Measurements from ENCODE around the gene KCNH2.
"Not testable (repeated sequence)": the region's sequence is repeated elsewhere in the genome, so short reads cannot be mapped to it uniquely, and the experiment has no call there.

Gene KCNH2

DNA sequence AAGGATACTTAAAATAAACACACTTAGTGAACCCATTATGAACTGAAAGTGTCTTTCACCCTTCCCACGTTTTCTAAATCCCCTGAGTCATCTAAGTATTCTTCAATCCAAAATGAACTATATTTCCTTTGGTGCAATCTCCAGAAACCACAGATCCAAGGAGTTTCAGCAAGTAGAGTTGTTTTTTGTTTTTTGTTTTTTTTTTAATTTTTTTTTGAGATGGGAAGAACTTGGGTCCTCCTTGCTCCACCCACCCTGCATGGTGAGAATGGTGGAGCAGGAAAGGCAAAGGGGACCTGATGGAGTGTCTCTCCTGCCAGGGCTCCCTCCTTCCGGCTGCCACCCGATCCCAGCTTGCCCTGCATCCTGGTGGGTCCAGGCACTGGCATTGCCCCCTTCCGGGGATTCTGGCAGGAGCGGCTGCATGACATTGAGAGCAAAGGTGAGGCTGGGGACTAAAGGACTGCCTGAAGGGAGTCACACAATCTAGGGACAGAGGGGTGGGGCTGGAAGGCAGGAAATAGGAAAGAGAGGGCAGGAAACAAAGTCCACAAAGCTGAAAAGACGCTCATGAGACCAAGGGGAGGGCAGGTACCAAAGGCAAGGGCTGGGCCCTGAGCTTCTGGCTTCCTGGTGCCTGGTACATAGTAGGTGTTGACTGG, 34.0 kb upstream of the KCNH2 start:
- DNase-seq: no peak

DNA sequence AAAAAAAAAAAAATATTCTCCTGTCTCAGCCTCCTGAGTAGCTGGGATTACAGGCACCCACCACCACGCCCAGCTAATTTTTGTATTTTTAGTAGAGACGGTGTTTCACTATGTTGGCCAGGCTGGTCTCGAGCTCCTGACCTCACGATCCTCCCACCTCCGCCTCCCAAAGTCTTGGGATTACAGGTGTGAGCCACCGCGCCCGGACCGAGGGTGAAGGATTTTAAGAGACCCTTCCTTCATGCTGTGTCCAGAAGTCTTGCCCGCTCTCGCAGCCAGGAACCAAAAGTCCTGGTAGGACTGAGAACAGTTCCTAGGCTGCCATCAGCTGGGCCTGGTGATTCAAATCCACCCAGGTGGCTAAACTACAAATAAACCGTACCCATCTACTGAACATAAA, 33.5 kb upstream of the KCNH2 start:
- not testable (repeated sequence) for DNase-seq

DNA sequence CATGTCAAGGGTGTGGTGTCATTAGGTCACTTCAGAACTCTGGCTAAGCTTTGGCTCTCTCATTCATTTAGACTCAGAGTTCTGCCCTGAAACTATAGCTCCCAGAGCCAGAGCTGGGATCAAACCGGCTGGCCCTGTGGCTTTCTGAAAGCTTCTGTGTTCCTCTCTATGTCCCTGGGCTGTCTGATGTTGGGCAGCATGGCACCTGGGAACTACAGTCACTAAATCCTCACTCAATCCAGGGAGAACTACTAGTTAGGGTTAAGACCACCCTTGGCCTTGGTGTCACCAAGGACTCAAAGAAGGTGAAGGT, 32.9 kb upstream of the KCNH2 start:
- DNase-seq: no peak

DNA sequence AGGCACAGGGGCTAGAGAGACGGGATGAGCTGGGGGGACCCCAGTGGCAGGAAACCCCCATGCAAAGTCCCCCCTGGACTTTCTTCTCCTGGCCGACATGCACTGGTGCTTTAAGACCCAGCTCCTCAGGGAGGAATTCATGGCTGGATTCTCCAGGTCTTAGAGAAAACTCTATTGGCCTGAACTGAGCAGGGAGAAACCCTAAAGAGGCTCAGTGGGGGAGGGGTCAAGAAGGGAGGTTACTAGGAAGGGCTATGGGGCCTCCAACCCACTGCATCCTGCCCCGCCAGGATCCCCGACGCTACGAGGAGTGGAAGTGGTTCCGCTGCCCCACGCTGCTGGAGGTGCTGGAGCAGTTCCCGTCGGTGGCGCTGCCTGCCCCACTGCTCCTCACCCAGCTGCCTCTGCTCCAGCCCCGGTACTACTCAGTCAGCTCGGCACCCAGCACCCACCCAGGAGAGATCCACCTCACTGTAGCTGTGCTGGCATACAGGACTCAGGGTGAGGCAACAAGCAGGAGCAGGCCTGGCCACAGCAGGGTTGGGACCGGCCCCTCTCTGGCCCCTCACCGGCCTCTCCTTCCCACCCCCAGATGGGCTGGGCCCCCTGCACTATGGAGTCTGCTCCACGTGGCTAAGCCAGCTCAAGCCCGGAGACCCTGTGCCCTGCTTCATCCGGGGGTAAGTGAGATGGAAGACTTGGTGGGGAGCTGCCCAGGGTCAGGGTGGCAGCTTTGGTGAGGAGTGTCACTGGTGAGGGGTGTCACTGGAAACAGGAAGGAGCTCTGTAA, 32.4 kb upstream of the KCNH2 start:
- DNase-seq: peak; percentile 49

- no peak for DNase-seq
These were observed 31.9 kb upstream of the KCNH2 start for GRCh38 chr7:151010037-151010306.

DNA sequence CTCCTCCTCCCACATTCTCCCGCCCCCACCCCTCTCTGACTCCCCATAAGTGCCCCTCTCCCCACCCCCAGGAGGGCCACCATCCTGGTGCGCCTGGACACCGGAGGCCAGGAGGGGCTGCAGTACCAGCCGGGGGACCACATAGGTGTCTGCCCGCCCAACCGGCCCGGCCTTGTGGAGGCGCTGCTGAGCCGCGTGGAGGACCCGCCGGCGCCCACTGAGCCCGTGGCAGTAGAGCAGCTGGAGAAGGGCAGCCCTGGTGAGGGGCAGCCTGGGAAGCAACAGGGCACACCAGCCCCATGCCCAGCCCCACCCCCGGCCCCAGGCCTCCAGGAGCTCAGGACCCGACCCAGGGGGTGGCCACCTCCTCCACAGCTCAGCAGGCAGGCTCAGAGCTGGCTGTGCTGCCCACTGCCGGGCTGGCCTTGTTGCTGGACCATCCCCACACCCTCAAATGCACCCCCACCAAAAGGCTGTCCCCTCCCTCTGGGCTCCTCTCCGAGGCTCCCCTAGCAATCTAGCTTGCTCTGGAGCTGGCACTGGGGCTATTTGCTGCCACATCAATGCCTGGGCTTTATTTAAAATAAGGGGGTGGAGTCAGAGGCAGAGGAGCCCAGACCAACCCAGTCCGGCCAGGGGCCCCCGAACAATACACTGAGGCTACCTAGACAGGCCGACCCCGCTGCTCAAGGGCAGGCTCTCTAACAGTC, 31.4 kb upstream of the KCNH2 start:
- no peak for DNase-seq

GRCh38 chr7:151008511-151009323, 30.6 kb upstream of the KCNH2 start:
- peak; percentile 74 for DNase-seq

DNA sequence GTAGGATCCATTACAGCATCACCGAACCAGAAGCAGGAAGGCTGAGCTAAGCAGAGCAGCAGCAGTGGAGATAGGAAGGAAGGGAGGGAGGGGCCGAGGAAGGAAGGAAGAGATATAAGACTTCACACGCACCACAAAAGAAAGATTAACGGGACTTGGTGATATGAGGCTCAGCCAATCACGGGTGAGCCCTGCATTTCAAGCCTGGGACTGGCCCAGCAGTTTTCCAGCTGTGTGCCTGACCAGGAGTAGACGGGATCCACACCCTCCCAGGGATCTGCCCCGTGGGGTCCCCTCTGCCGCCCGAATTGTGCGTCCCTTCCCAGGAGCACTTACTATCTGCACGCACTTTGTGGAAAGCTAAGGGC, 30.0 kb upstream of the KCNH2 start:
- DNase-seq: no peak

DNA sequence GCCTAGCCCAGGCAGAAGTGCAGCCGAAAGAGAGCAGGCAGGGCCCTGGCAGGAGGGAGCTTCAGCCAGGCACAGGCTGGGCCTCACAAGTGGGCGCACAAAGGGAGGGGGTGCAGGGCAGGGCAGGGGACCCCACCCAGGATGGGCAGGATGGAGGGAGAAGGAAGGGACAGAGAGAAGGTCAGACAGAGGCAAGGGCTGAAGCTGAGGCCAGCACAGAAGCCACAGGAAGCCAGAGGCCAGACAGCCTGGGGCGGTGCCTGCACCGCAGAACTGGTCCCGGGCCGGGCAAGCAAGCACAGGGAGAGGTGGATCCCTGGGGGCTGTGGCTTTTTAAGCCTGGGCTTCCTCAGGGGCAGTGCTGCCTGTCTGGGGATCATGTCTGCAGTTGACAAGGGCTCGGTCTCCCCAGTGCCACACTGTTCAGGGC, 29.4 kb upstream of the KCNH2 start:
- no peak for DNase-seq

- DNase-seq: no peak
These were observed 28.6 kb upstream of the KCNH2 start for GRCh38 chr7:151006590-151007300.

DNA sequence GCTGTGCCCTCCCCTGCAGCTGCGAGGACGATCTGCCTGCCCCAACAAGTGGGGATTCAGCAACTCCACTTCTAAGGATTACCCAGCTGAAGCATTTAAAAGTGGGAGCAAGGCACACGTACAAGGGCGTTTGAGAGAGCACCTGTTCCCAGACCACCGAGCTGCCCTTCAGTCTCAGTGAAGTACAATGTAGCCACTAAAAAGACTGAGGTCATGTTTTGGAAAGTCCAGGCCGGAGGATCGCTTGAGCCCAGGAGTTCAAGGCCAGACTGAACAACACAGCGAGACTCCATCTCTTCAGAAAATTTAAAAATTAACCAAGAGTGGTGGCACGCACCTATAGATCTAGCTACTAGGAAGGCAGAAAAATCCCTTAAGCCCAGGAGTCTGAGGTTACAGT, 27.4 kb upstream of the KCNH2 start:
- DNase-seq: no peak

GRCh38 chr7:151003572-151003971, 25.5 kb upstream of the KCNH2 start:
- no peak for DNase-seq

DNA sequence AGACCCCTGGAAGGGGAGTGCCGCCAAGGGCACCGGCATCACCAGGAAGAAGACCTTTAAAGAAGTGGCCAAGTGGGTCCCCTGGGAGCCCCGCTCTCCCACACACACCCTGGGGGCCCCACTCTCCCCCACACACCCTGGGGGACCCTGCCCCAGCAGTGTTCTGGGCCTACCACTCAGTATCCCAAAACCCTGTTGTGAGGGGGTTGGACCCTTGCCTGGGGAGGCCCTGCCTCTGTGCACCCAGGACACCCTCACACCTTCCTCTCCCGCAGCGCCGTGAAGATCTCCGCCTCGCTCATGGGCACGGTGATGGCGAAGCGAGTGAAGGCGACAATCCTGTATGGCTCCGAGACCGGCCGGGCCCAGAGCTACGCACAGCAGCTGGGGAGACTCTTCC, 23.4 kb upstream of the KCNH2 start:
- DNase-seq: no peak

DNA sequence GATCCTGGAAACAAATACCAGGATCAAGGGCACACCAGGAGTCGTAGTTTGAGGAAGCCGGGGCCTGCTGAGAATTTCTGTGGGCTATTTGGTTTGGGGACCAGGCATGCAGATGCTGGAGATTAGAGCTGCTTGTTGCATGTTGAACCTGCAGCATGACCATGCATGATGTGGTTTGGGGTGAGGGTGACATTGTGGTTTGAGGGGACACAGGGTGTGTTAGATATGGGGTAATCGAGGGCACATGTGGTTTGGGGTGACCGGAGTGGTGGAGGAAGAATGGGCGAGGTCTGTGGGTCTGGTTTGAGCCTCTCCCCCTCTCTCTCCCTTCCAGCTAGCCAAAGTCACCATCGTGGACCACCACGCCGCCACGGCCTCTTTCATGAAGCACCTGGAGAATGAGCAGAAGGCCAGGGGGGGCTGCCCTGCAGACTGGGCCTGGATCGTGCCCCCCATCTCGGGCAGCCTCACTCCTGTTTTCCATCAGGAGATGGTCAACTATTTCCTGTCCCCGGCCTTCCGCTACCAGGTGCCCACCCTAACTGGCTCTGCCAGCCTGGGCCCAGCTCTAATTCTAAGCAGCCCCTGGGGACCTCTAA, 22.9 kb upstream of the KCNH2 start:
- no peak for DNase-seq

DNA sequence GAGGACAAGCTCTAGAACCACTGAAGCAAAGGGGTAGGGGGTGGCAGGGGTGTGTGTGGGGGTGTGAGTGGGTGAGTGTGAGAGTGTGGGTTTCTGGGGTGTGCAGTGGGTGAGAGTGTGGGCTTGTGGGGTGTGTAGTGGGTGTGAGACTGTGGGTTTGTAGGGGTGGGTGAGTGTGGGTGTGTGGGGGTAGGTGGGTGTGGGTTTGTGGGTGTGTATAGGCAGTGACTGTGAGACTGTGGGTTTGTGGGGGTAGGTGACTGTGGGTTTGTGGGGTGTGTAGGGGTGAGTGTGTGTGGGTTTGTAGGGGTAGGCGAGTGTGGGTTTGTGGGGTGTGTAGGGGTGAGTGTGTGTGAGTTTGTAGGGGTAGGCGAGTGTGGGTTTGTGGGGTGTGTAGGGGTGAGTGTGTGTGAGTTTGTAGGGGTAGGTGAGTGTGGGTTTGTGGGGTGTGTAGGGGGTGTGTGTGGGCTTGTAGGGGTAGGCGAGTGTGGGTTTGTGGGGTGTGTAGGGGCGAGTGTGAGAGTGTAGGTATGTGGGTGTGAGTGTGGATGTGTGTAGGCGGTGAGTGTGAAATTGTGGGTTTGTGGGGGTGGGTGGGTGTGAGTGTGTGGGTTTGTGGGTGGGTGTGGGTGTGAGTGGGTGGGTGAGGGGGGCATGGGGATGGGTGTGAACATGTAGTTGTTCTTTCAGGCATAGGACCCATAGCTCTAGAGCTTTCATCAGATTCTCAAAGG, 21.5 kb upstream of the KCNH2 start:
- DNase-seq: peak; percentile 54

DNA sequence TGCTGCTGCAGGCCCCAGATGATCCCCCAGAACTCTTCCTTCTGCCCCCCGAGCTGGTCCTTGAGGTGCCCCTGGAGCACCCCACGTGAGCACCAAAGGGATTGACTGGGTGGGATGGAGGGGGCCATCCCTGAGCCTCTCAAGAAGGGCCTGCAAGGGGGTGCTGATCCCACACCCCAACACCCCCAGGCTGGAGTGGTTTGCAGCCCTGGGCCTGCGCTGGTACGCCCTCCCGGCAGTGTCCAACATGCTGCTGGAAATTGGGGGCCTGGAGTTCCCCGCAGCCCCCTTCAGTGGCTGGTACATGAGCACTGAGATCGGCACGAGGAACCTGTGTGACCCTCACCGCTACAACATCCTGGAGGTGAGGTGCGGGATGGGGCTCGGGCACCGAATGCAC, 20.9 kb upstream of the KCNH2 start:
- DNase-seq: no peak

GRCh38 chr7:150998341-150998740, 20.2 kb upstream of the KCNH2 start:
- DNase-seq: no peak

DNA sequence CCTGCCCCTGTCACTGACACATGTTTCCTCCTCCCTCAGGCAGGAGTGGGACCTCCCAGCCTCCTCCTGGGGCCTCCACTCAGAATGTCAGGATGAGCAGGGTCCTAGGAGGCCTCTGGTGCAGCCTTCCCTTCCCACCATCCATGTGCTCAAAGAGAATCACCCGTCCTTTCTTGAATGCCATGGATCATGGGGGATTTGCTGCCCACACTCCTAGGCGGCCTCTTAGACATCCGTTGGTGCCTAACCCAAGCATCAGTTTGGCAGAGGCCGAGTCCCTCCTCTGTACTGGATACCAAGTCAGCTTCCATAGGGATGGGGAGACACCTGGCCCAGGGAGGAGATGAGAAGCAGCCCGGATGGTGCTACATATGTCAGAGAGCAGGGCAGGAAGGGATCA, 19.7 kb upstream of the KCNH2 start:
- DNase-seq: no peak

GRCh38 chr7:150997075-150997511, 19.0 kb upstream of the KCNH2 start:
- DNase-seq: no peak

GRCh38 chr7:150996376-150997074, 18.4 kb upstream of the KCNH2 start:
- DNase-seq: no peak
